Naive thymus-derived CD4-positive, alpha-beta T cell (primary cell): ENCODE data around the gene ZNF519. TPM values are rescaled to one million over a fixed set of nuclear protein-coding genes. Genes with fewer than 3 reads are reported as not detected.
"Not testable (repeated sequence)": the region's sequence is repeated elsewhere in the genome, so short reads cannot be mapped to it uniquely, and the experiment has no call there.

Experiments used
- ATAC-seq: fragments of 150-1000 bp; cut with Tn5 transposase; 2 replicates; pipeline ENCODE4 v1.10.0; 2021; ENCODE audit warnings: mild to moderate bottlenecking, moderate library complexity
- CTCF ChIA-PET: fragments of 350-600 bp; sonication (Branson Sonifier 250); formaldehyde crosslinking; loops from one replicate; lab custom pipeline; 2021; ENCODE audit warnings: antibody characterized with exemption; lab: Charles Lee
- POLR2A ChIA-PET: fragments of 350-600 bp; sonication (Branson Sonifier 250); formaldehyde crosslinking; loops from one replicate; lab custom pipeline; 2021; ENCODE audit warnings: antibody characterized with exemption, inconsistent platforms; lab: Charles Lee
- DNase-seq, 9 donors: peaks; one replicate each; pipeline versions ENCODE4 v3.0.0 to v3.0.0-alpha.2; 2020 to 2022; ENCODE audit warnings: mixed read lengths in 1 of 9
- H3K27ac ChIP-seq: one replicate; pipeline ENCODE4 v1.7.0; 2013; ENCODE audit warnings: mild to moderate bottlenecking, low read depth, low read length, moderate library complexity
- H3K27me3 ChIP-seq, 2 donors: one replicate each; pipeline ENCODE4 v1.7.0; 2013; ENCODE audit warnings: low read length in 2 of 2, mild to moderate bottlenecking in 2 of 2, moderate library complexity in 2 of 2; ENCODE audit not compliant: control insufficient read depth in 2 of 2, insufficient read depth in 2 of 2
- H3K36me3 ChIP-seq, 3 experiments: 1 replicate in 2 of 3; 2 replicates in 1 of 3; pipeline ENCODE4 v1.7.0; 2013; ENCODE audit warnings: low read length in 3 of 3, mild to moderate bottlenecking in 3 of 3, moderate library complexity in 1 of 3; ENCODE audit not compliant: insufficient read depth in 3 of 3, control insufficient read depth in 2 of 3
- H3K4me1 ChIP-seq, 2 donors: one replicate each; pipeline ENCODE4 v1.7.0; 2013; ENCODE audit warnings: low read length in 2 of 2, mild to moderate bottlenecking in 2 of 2, moderate library complexity in 1 of 2; ENCODE audit not compliant: control insufficient read depth in 2 of 2, insufficient read depth in 2 of 2
- H3K4me3 ChIP-seq: 2 replicates; pipeline ENCODE4 v1.7.0; 2013; ENCODE audit warnings: mild to moderate bottlenecking, low read length
- H3K9me3 ChIP-seq, 3 experiments: 1 replicate in 2 of 3; 2 replicates in 1 of 3; pipeline ENCODE4 v1.7.0; 2013; ENCODE audit warnings: low read length in 3 of 3; ENCODE audit not compliant: control insufficient read depth in 2 of 3
- H3K27ac Mint-ChIP-seq, 9 donors: one replicate each; pipeline ENCODE4 v1.8.0; 2020 to 2022; ENCODE audit warnings: mixed read lengths in 9 of 9, mild to moderate bottlenecking in 8 of 9, moderate library complexity in 5 of 9, inconsistent platforms in 2 of 9
- H3K27me3 Mint-ChIP-seq, 5 donors: one replicate each; pipeline ENCODE4 v1.8.0; 2021 to 2022; ENCODE audit warnings: mixed read lengths in 5 of 5, mild to moderate bottlenecking in 1 of 5
- H3K36me3 Mint-ChIP-seq, 5 donors: one replicate each; pipeline ENCODE4 v1.8.0; 2020 to 2022; ENCODE audit warnings: mixed read lengths in 5 of 5, mild to moderate bottlenecking in 3 of 5, inconsistent platforms in 1 of 5
- H3K4me1 Mint-ChIP-seq, 7 donors: one replicate each; pipeline ENCODE4 v1.8.0; 2020 to 2022; ENCODE audit warnings: mixed read lengths in 7 of 7, mild to moderate bottlenecking in 3 of 7, inconsistent platforms in 1 of 7
- H3K4me3 Mint-ChIP-seq, 10 donors: one replicate each; pipeline ENCODE4 v1.8.0; 2020 to 2022; ENCODE audit warnings: mild to moderate bottlenecking in 10 of 10, mixed read lengths in 10 of 10, moderate library complexity in 6 of 10, inconsistent platforms in 2 of 10
- H3K9me3 Mint-ChIP-seq, 11 donors: one replicate each; pipeline ENCODE4 v1.8.0; 2020 to 2022; ENCODE audit warnings: mixed read lengths in 11 of 11, mild to moderate bottlenecking in 4 of 11, inconsistent platforms in 1 of 11, moderate library complexity in 1 of 11
- intact Hi-C, 2 donors: fragments of 100-400 bp; cut with micrococcal nuclease; formaldehyde crosslinking; loops; one replicate each; pipeline ENCODE4 v1.15.1; 2023
- polyA plus RNA-seq, 2 donors: library from polyadenylated mRNA; unstranded; fragments of 300-500 nt; fragmentation: Illumina TruSeq; gene quantifications; one replicate each; pipeline ENCODE4 v1.2.3, GENCODE V29; 2021
- total RNA-seq, 6 experiments: library from RNA in 5 of 6; stranded (reverse) in 5 of 6; gene quantifications; 1 replicate in 5 of 6; 2 replicates in 1 of 6; pipeline ENCODE4 v1.2.3 and lab custom pipeline; 2021 to 2026

The ZNF519 gene
- total and polyA plus RNA-seq, 7 experiments from 2014 or later, result 6.1 to 16.5 (median 10.5) TPM

DNA sequence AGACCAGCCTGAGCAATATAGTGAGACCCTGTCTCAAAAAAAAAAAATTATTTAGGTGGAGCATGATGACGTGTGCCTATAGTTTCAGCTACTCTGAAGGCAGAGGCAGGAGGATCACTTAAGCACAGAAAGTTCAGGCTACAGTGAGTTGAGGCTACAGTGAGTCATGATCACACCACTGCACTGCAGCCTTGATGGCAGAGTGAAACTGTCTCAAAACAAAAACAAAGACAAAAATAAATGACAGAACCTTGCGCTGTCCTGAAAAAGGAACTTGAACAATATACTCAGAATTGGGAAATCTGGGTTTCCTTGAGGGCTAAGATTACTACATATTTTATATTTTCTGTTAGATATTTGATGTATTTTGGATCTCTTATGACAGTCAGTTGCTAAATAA, 7.3 kb upstream of the ZNF519 start:
- H3K9me3 Mint-ChIP-seq, H3K4me3 ChIP-seq, DNase-seq, H3K36me3 Mint-ChIP-seq, H3K27ac ChIP-seq, H3K9me3 ChIP-seq, H3K4me1 Mint-ChIP-seq, H3K27me3 ChIP-seq, POLR2A ChIA-PET, H3K4me1 ChIP-seq, intact Hi-C loops, CTCF ChIA-PET, H3K36me3 ChIP-seq, H3K27me3 Mint-ChIP-seq, H3K27ac Mint-ChIP-seq: not testable (repeated sequence)
- peak; percentile 56 for ATAC-seq
- H3K4me3 Mint-ChIP-seq, result peak overlapping the region in 1 of 10 donors; percentile 14

DNA sequence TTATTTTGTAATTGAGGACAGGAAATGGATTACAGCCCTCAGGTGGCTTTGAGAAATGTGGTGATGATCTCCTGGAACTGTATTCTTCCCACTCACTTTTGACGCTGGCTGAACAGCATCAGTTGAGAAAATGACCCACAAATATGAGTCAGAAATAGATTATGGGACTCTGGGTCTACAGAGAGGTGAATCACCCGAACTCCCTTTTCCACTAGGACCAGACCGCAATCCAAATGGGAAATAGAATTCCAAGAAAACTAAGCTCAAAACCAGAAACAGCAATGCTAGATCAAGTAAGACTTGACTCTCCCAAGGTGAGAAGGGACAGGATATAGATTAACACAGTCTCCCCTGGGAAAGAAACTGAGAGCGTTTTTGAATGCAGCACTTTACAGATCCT, 5.7 kb upstream of the ZNF519 start:
- DNase-seq, H3K36me3 Mint-ChIP-seq, CTCF ChIA-PET, H3K4me1 ChIP-seq, H3K4me3 ChIP-seq, H3K27ac ChIP-seq, H3K27ac Mint-ChIP-seq, H3K27me3 Mint-ChIP-seq, H3K36me3 ChIP-seq, POLR2A ChIA-PET, intact Hi-C loops, H3K9me3 Mint-ChIP-seq, ATAC-seq, H3K4me3 Mint-ChIP-seq, H3K4me1 Mint-ChIP-seq, H3K9me3 ChIP-seq, H3K27me3 ChIP-seq: not testable (repeated sequence)

DNA sequence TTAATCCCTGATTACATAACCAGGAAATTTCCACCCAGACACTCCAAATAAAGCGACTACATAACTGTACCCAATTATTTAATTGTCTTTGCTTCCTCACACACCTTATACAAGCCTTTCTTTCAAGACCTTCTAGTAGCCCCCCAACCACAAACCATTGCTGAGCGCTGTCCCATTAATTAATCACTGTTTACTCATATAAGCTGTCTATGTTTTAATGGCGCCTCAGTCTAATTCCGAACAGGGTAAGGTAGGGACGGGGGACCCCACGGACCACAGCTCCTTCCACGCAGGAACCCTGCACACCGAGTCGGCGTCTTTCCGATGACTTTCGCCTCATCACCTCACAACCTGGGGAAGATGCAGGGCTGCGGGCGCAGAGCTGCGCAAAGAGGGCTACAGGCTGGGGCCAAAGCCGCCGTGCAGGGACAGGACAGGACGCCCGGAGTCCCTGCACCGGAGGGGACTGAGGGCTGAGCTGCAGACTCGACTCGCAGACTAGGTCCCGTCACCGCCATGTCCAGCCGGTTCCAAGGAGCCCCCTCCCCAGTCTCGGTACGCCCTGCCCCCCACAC, 452 bp downstream of the ZNF519 start:
- peak overlapping the region; percentile 87 to 95 (median 93) for H3K4me3 Mint-ChIP-seq
- DNase-seq, result peak in 1 of 9 donors; percentile 5
- peak; percentile 34 for ATAC-seq
- H3K27me3 ChIP-seq, CTCF ChIA-PET, H3K9me3 Mint-ChIP-seq, H3K4me1 ChIP-seq, H3K36me3 ChIP-seq, H3K9me3 ChIP-seq, H3K36me3 Mint-ChIP-seq, H3K27me3 Mint-ChIP-seq: not testable (repeated sequence)
- peaks cover 0 to 37% (median 30%) of the 10 kb centered on the region in 7 donors for H3K4me1 Mint-ChIP-seq
- intact Hi-C loops, result loop anchor here (1.0 to 5.0 kb wide), 4 partner anchors 46 to 914 kb away; partner anchors contain the start of genes FAM210A (in 2 of the 2), RNMT (in 2 of the 2) and LDLRAD4 (in 1 of the 2)
- Histone ChIP-seq H3K27ac (peak overlapping the region; percentile 66), H3K4me3 (peak overlapping the region; percentile 79)
- POLR2A ChIA-PET, result interaction anchor here (0.6 to 0.7 kb wide), 2 partner anchors 9 to 47 kb away, joined by 3 read pairs; no protein-coding TSS in a partner anchor
- H3K27ac Mint-ChIP-seq, result peak overlapping the region; percentile 81 to 94 (median 90)

DNA sequence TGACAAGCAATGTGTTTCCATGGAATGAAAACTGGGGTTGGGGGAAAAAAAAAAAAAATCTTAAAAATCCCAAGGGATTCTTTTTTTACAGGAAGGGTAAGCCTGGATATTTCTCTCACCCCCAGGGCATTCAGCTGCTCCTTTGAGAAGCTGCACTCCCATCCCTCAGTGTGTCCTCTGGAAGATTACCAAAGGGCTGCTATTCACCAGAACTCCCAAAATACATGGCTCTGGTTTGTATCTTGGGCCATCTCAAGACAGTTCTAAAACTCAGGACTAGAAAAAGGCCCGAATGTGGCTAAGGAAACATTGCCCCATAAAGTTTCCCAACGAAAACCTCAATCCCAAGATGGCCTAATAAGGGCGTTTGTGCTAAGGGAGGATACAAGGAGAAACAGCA, 1.4 kb downstream of the ZNF519 start:
- DNase-seq, H3K27me3 ChIP-seq, H3K27me3 Mint-ChIP-seq, ATAC-seq, H3K27ac ChIP-seq, CTCF ChIA-PET, H3K36me3 ChIP-seq, H3K36me3 Mint-ChIP-seq, H3K4me1 ChIP-seq, POLR2A ChIA-PET, H3K9me3 ChIP-seq, H3K9me3 Mint-ChIP-seq, H3K4me3 ChIP-seq: not testable (repeated sequence)
- Mint-ChIP-seq H3K27ac (peak overlapping the region in 3 of 9 donors; percentile 32 to 88 (median 69)), H3K4me3 (peak overlapping the region; percentile 25 to 95 (median 62)), H3K4me1 (peaks cover 5 to 37% (median 30%) of the 10 kb centered on the region in 7 donors)
- intact Hi-C loops, result loop anchor here (5.0 kb wide), 3 partner anchors 46 to 914 kb away; partner anchors contain the start of genes FAM210A (in 2 of the 2), RNMT (in 2 of the 2) and LDLRAD4 (in 1 of the 2)

DNA sequence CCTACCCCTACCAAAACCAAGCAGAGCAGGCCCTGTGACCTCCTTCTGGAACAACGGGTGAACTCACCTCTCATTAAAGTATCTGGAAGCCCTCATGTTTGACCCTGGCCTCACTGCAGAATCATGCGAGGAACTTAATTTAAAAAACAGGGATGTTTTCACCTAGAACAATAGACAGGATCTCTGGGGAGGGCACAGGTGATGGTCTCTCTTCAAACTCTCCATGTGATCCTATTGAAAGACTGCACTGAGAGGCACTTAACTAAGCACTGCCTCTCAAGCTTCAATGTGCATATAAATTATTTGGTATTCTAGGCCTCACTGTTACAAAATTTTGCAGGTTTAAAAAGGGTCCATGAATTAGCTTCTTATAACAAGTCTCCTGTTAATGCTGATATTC, 7.5 kb downstream of the ZNF519 start:
- no peaks in the 10 kb centered on the region for H3K36me3 ChIP-seq
- Mint-ChIP-seq H3K4me3 (no peak overlapping the region), H3K9me3 (no peaks in the 10 kb centered on the region), H3K27ac (peak overlapping the region in 2 of 9 donors; percentile 16 to 48), H3K36me3 (peaks cover 0 to 12% (median 9%) of the 10 kb centered on the region in 5 donors), H3K4me1 (peaks cover 6 to 34% (median 11%) of the 10 kb centered on the region in 7 donors), H3K27me3 (no peaks in the 10 kb centered on the region)
- H3K4me1 ChIP-seq, result no peaks in the 10 kb centered on the region
- ATAC-seq (no peak), DNase-seq (no peak)
- no peaks in the 10 kb centered on the region for H3K9me3 ChIP-seq
- no peak overlapping the region for H3K27ac ChIP-seq
- intact Hi-C loops, result no loop called here
- ChIA-PET POLR2A (interaction anchor here (0.8 kb wide), 1 partner anchor 1503 kb away, joined by 3 read pairs; no protein-coding TSS in a partner anchor), CTCF (no interaction called here)
- H3K27me3 ChIP-seq, result no peaks in the 10 kb centered on the region
- no peak overlapping the region for H3K4me3 ChIP-seq

DNA sequence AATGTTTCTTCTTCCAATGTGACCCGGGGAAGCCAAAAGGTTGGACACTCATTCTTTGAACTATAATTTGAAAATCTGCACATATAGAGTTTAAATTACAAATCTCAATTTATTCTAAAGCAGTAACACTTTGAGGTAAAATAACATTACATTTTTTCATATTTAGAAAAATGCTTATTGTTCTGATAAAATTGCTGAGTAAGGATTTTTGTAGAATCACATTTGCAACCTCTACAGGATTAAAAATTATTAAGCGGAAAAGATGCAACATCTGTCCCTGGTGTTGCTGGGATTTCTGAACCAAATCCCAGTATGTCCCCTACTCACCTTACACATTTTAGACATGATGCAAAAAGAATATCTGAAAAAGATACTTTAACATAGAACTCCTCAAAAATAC, 10.1 kb downstream of the ZNF519 start:
- Mint-ChIP-seq H3K36me3 (peaks cover 0 to 29% (median 26%) of the 10 kb centered on the region in 5 donors), H3K4me1 (peaks cover 0 to 25% (median 4%) of the 10 kb centered on the region in 7 donors), H3K27ac (no peak overlapping the region), H3K9me3 (peaks cover 0 to 6% (median 0%) of the 10 kb centered on the region in 11 donors), H3K4me3 (no peak overlapping the region), H3K27me3 (no peaks in the 10 kb centered on the region)
- Histone ChIP-seq H3K27me3 (no peaks in the 10 kb centered on the region), H3K36me3 (no peaks in the 10 kb centered on the region), H3K4me3 (no peak overlapping the region), H3K9me3 (no peaks in the 10 kb centered on the region), H3K4me1 (no peaks in the 10 kb centered on the region), H3K27ac (no peak overlapping the region)
- ATAC-seq (no peak), DNase-seq (no peak)
- CTCF ChIA-PET, result no interaction called here
- intact Hi-C loops, result no loop called here
- POLR2A ChIA-PET, result no interaction called here

DNA sequence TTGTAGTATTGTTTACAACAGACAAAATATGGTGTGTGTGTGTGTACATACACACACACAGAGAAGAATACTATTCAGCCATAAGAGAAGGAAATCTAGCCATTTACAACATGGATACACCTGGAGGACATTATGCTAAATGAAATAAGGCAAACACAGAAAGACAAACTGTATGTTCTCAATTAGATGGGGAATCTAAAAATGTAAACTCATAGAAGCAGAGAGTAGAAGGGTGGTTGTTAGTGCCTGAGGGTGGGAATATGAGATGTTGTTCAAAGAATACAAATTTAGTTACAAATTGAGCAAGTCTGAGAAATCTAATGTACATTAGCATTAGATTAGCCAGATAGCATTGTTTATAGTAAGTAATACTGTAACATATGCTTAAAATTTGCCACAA, 11.3 kb downstream of the ZNF519 start:
- no peak for ATAC-seq
- no peak overlapping the region for H3K4me3 ChIP-seq
- ChIA-PET POLR2A (no interaction called here), CTCF (no interaction called here)
- no peak overlapping the region for H3K27ac ChIP-seq
- peaks cover 0 to 8% (median 3%) of the 10 kb centered on the region in 11 donors for H3K9me3 Mint-ChIP-seq
- H3K4me1 Mint-ChIP-seq, result peaks cover 0 to 21% (median 4%) of the 10 kb centered on the region in 7 donors
- H3K27ac Mint-ChIP-seq, result no peak overlapping the region
- no peaks in the 10 kb centered on the region for H3K4me1 ChIP-seq
- no peaks in the 10 kb centered on the region for H3K36me3 ChIP-seq
- no peak overlapping the region for H3K4me3 Mint-ChIP-seq
- no peak for DNase-seq
- H3K9me3 ChIP-seq, result no peaks in the 10 kb centered on the region
- H3K27me3 Mint-ChIP-seq, result no peaks in the 10 kb centered on the region
- peaks cover 0 to 35% (median 29%) of the 10 kb centered on the region in 5 donors for H3K36me3 Mint-ChIP-seq
- intact Hi-C loops, result no loop called here
- no peaks in the 10 kb centered on the region for H3K27me3 ChIP-seq
